ENCODE results near the gene WIPI1. TPM values are rescaled to one million over a fixed set of nuclear protein-coding genes. Genes with fewer than 3 reads are reported as not detected.

The WIPI1 gene
- total RNA-seq, 1 experiment from 2014 or later: 0.43 TPM

DNA sequence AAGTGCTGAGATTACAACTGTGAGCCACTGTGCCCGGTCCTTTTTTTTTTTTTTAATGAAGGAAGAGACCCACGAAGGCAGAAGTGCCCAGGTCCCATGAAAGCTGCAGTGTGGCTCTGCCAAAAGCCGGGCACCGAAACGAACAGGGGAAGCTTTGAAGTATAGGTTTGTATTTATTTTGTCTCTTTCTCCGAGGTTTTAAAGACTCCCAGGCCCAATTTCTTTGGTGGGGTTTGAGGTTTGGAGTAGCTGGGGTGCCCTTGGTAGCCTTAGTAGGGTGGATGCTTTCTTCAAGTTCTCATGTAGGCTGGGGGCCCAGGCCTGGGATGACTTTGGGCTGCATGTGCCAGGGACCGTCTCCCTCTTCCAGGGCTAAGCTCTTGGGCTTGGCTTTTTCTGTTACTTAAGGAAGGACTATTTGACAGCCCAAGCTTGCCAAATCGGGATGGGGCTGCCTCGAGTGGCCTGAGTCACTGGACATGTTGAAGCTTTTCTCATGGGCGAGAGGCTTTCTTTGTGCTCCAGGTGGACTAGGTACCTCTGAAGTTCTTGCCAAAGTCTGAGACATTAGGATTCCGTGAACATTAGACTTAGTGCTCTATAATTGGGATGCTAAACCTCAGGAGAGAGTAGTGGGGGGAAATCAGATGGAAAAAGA is 66.3 kb downstream of the WIPI1 start:
- no peaks in the 10 kb centered on the region for H3K9me3 ChIP-seq (ENCODE audit: low read depth, low read length, poor library complexity, severe bottlenecking)
- BruUV-seq (replicated peaks): no TSS peak
- POLR2A ChIA-PET (ENCODE audit: low non-redundant PET): no interaction called here
- no peaks in the 10 kb centered on the region for H3K27me3 ChIP-seq (replicated peaks; ENCODE audit: insufficient read depth, low read depth, low read length, poor library complexity)
- intact Hi-C loops (cut with micrococcal nuclease; ENCODE audit: unreplicated experiment): loop anchor here (10.0 kb wide), 1 partner anchor 64 kb away; the partner anchor contains the start of gene WIPI1
- no peak overlapping the region for H3K27ac ChIP-seq (ENCODE audit: low read depth, low read length, poor library complexity, severe bottlenecking)
- H3K4me1 ChIP-seq (ENCODE audit: insufficient read depth, low read length, poor library complexity, severe bottlenecking): no peaks in the 10 kb centered on the region
- no peak overlapping the region for H3K4me3 ChIP-seq (ENCODE audit: low read depth, low read length, poor library complexity, severe bottlenecking)
- DNase-seq (ENCODE audit: low spot score): no peak
- TF ChIP-seq EZH2 (IDR thresholded peaks at IDR 0.05; ENCODE audit: borderline replicate concordance, low read depth, low read length, poor library complexity, severe bottlenecking): no peak
- TF ChIP-seq, protein P1, sequence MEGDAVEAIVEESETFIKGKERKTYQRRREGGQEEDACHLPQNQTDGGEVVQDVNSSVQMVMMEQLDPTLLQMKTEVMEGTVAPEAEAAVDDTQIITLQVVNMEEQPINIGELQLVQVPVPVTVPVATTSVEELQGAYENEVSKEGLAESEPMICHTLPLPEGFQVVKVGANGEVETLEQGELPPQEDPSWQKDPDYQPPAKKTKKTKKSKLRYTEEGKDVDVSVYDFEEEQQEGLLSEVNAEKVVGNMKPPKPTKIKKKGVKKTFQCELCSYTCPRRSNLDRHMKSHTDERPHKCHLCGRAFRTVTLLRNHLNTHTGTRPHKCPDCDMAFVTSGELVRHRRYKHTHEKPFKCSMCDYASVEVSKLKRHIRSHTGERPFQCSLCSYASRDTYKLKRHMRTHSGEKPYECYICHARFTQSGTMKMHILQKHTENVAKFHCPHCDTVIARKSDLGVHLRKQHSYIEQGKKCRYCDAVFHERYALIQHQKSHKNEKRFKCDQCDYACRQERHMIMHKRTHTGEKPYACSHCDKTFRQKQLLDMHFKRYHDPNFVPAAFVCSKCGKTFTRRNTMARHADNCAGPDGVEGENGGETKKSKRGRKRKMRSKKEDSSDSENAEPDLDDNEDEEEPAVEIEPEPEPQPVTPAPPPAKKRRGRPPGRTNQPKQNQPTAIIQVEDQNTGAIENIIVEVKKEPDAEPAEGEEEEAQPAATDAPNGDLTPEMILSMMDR (conservative IDR thresholded peaks at IDR 0.05; ENCODE audit: low read depth, low read length): no peak
- H3K36me3 ChIP-seq (ENCODE audit: insufficient read depth, low read length, poor library complexity, severe bottlenecking): no peaks in the 10 kb centered on the region
- CTCF ChIA-PET: no interaction called here

DNA sequence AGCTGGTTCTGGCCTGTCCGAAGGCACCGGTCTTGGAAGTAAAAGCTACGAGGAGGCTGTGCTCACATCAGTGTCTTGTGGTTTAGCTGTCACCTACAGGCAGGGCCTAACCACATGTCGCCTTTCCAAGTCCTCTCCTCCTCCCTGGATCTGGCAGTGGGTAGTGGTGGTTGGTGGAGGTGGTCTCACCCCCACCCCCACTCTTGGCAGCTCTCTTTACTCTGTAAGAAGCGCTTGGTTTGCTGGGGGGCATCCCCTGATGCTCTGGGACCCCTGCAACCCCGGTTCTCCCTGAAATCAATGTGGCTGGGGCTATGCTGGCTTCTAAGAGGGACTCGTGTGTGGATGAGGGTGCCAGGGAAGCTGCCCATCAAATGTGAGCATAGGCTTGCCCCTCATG is 68.3 kb downstream of the WIPI1 start:
- H3K27me3 ChIP-seq (replicated peaks; ENCODE audit: insufficient read depth, low read depth, low read length, poor library complexity): no peaks in the 10 kb centered on the region
- no peaks in the 10 kb centered on the region for H3K36me3 ChIP-seq (ENCODE audit: insufficient read depth, low read length, poor library complexity, severe bottlenecking)
- BruUV-seq (replicated peaks): no TSS peak
- ChIA-PET POLR2A (ENCODE audit: low non-redundant PET) (no interaction called here), CTCF (interaction anchor here (0.6 to 1.3 kb wide), 2 partner anchors 10 to 216 kb away, joined by 4 read pairs; no protein-coding TSS in a partner anchor)
- no peaks in the 10 kb centered on the region for H3K9me3 ChIP-seq (ENCODE audit: low read depth, low read length, poor library complexity, severe bottlenecking)
- DNase-seq (ENCODE audit: low spot score): no peak
- no peak overlapping the region for H3K27ac ChIP-seq (ENCODE audit: low read depth, low read length, poor library complexity, severe bottlenecking)
- no peaks in the 10 kb centered on the region for H3K4me1 ChIP-seq (ENCODE audit: insufficient read depth, low read length, poor library complexity, severe bottlenecking)
- no peak for TF ChIP-seq EZH2 (IDR thresholded peaks at IDR 0.05; ENCODE audit: borderline replicate concordance, low read depth, low read length, poor library complexity, severe bottlenecking)
- TF ChIP-seq, protein P1 (conservative IDR thresholded peaks at IDR 0.05; ENCODE audit: low read depth, low read length): no peak
- intact Hi-C loops (cut with micrococcal nuclease; ENCODE audit: unreplicated experiment): no loop called here
- H3K4me3 ChIP-seq (ENCODE audit: low read depth, low read length, poor library complexity, severe bottlenecking): no peak overlapping the region

DNA sequence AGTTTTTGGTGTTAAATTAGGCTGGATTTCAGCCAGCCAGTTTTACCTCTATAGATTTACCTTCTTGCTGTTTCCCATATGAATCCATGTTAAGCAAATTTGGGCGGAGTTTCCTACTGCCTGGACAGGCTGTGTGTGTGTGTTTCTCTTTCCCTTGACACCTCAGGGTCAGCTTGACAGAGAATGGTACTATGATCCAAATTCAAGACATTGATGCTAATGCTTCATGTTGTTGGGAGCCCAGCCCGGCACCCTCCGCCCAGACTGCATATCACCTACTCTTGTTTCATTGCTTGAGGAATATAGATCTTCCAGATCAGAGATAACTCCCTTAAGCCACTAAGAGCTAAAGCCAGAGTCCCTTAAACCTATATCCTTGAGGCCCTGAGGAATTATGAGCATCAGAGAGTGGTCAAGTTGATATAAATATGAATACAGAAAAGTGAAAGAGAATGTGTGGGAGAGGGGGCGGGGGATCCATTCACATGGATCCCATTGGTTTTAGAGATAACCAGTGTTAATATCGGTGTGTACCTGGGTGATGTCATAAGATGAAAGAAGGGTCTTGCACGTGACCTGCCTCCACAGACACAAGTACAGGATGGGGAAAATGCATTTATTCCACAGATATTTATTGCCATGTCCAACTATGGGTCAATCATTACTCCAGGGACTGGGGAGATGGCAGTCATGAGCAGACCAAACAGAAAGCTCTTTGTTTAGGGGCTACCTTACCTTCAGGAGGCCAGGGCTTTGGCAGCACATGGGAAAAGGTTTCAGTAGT is 69.7 kb downstream of the WIPI1 start:
- H3K9me3 ChIP-seq (ENCODE audit: low read depth, low read length, poor library complexity, severe bottlenecking): no peaks in the 10 kb centered on the region
- no peak overlapping the region for H3K4me3 ChIP-seq (ENCODE audit: low read depth, low read length, poor library complexity, severe bottlenecking)
- intact Hi-C loops (cut with micrococcal nuclease; ENCODE audit: unreplicated experiment): no loop called here
- no peaks in the 10 kb centered on the region for H3K36me3 ChIP-seq (ENCODE audit: insufficient read depth, low read length, poor library complexity, severe bottlenecking)
- ChIA-PET CTCF (no interaction called here), POLR2A (ENCODE audit: low non-redundant PET) (no interaction called here)
- DNase-seq (ENCODE audit: low spot score): no peak
- no peaks in the 10 kb centered on the region for H3K4me1 ChIP-seq (ENCODE audit: insufficient read depth, low read length, poor library complexity, severe bottlenecking)
- no peak overlapping the region for H3K27ac ChIP-seq (ENCODE audit: low read depth, low read length, poor library complexity, severe bottlenecking)
- BruUV-seq (replicated peaks): no TSS peak
- H3K27me3 ChIP-seq (replicated peaks; ENCODE audit: insufficient read depth, low read depth, low read length, poor library complexity): no peaks in the 10 kb centered on the region
- TF ChIP-seq, protein P1 (conservative IDR thresholded peaks at IDR 0.05; ENCODE audit: low read depth, low read length): no peak
- no peak for TF ChIP-seq EZH2 (IDR thresholded peaks at IDR 0.05; ENCODE audit: borderline replicate concordance, low read depth, low read length, poor library complexity, severe bottlenecking)

Data from A673 (cell line).